Measurements from ENCODE around the gene CCDC33.

The CCDC33 gene

GRCh38 chr15:74311734-74312444 is 75.8 kb downstream of the CCDC33 start:
- TF ChIP-seq CTCF (IDR thresholded peaks at IDR 0.05; ENCODE audit: low read length) (peak; percentile 51), EZH2 (optimal IDR thresholded peaks at IDR 0.05; ENCODE audit: low read depth, low read length) (no peak), EZH2phosphoT487 (IDR thresholded peaks at IDR 0.05; ENCODE audit: low read length) (no peak)

GRCh38 chr15:74312445-74313007 is 76.4 kb downstream of the CCDC33 start:
- H2AFZ ChIP-seq (ENCODE audit: low read length) = no peak overlapping the region
- H3K4me2 ChIP-seq (ENCODE audit: low read depth, low read length) = no peak overlapping the region
- no peaks in the 10 kb centered on the region for H3K36me3 ChIP-seq (replicated peaks; ENCODE audit: insufficient read depth, low read length)
- no peak overlapping the region for H3K4me3 ChIP-seq (ENCODE audit: low read length)
- no peaks in the 10 kb centered on the region for H4K20me1 ChIP-seq (ENCODE audit: insufficient read depth, low read length)
- H3F3A ChIP-seq (ENCODE audit: insufficient read depth, low read length) = no peaks in the 10 kb centered on the region
- TF ChIP-seq EZH2 (optimal IDR thresholded peaks at IDR 0.05; ENCODE audit: low read depth, low read length) (no peak), CTCF (IDR thresholded peaks at IDR 0.05; ENCODE audit: low read length) (no peak), EZH2phosphoT487 (IDR thresholded peaks at IDR 0.05; ENCODE audit: low read length) (no peak)
- H3K79me2 ChIP-seq (ENCODE audit: low read length) = no peaks in the 10 kb centered on the region
- no peaks in the 10 kb centered on the region for H3K9me3 ChIP-seq (replicated peaks; ENCODE audit: insufficient read depth, low read length)
- peaks cover 70% of the 10 kb centered on the region for H3K27me3 ChIP-seq (replicated peaks; ENCODE audit: insufficient read depth, low read length)
- H3K9me2 ChIP-seq (replicated peaks; ENCODE audit: insufficient read depth, low read length) = no peaks in the 10 kb centered on the region
- no peaks in the 10 kb centered on the region for H3K4me1 ChIP-seq (ENCODE audit: low read length)
- no peak for DNase-seq
- no peak overlapping the region for H3K9ac ChIP-seq (ENCODE audit: low read length)
- H3K27ac ChIP-seq (ENCODE audit: low read length) = no peak overlapping the region

More at GRCh38 chr15:74311734-74312444, 75.8 kb downstream of the CCDC33 start:
- H3K9me2 ChIP-seq (replicated peaks; ENCODE audit: insufficient read depth, low read length) = no peaks in the 10 kb centered on the region
- no peaks in the 10 kb centered on the region for H3K4me1 ChIP-seq (ENCODE audit: low read length)
- DNase-seq = peak; percentile 36
- no peaks in the 10 kb centered on the region for H3K79me2 ChIP-seq (ENCODE audit: low read length)
- no peak overlapping the region for H3K27ac ChIP-seq (ENCODE audit: low read length)
- no peaks in the 10 kb centered on the region for H3F3A ChIP-seq (ENCODE audit: insufficient read depth, low read length)
- no peaks in the 10 kb centered on the region for H3K36me3 ChIP-seq (replicated peaks; ENCODE audit: insufficient read depth, low read length)
- H2AFZ ChIP-seq (ENCODE audit: low read length) = no peak overlapping the region
- no peaks in the 10 kb centered on the region for H4K20me1 ChIP-seq (ENCODE audit: insufficient read depth, low read length)
- no peak overlapping the region for H3K4me3 ChIP-seq (ENCODE audit: low read length)
- H3K4me2 ChIP-seq (ENCODE audit: low read depth, low read length) = no peak overlapping the region
- H3K27me3 ChIP-seq (replicated peaks; ENCODE audit: insufficient read depth, low read length) = peaks cover 77% of the 10 kb centered on the region
- no peaks in the 10 kb centered on the region for H3K9me3 ChIP-seq (replicated peaks; ENCODE audit: insufficient read depth, low read length)
- no peak overlapping the region for H3K9ac ChIP-seq (ENCODE audit: low read length)

- Histone ChIP-seq H2AFZ (ENCODE audit: low read length) (no peak overlapping the region), H3K79me2 (ENCODE audit: low read length) (no peaks in the 10 kb centered on the region), H3K9me2 (replicated peaks; ENCODE audit: insufficient read depth, low read length) (no peaks in the 10 kb centered on the region), H3K9ac (ENCODE audit: low read length) (no peak overlapping the region), H3K4me1 (ENCODE audit: low read length) (no peaks in the 10 kb centered on the region), H3K4me3 (ENCODE audit: low read length) (no peak overlapping the region), H3F3A (ENCODE audit: insufficient read depth, low read length) (no peaks in the 10 kb centered on the region), H3K4me2 (ENCODE audit: low read depth, low read length) (no peak overlapping the region), H4K20me1 (ENCODE audit: insufficient read depth, low read length) (no peaks in the 10 kb centered on the region), H3K27me3 (replicated peaks; ENCODE audit: insufficient read depth, low read length) (peaks cover 57% of the 10 kb centered on the region), H3K27ac (ENCODE audit: low read length) (no peak overlapping the region), H3K36me3 (replicated peaks; ENCODE audit: insufficient read depth, low read length) (no peaks in the 10 kb centered on the region), H3K9me3 (replicated peaks; ENCODE audit: insufficient read depth, low read length) (no peaks in the 10 kb centered on the region)
- no peak for DNase-seq
- no peak for TF ChIP-seq CTCF (IDR thresholded peaks at IDR 0.05; ENCODE audit: low read length)
- no peak for TF ChIP-seq EZH2 (optimal IDR thresholded peaks at IDR 0.05; ENCODE audit: low read depth, low read length)
- TF ChIP-seq EZH2phosphoT487 (IDR thresholded peaks at IDR 0.05; ENCODE audit: low read length) = no peak
Observed at GRCh38 chr15:74313889-74314288, 77.8 kb downstream of the CCDC33 start.
